Measurements from ENCODE around the gene TXNRD1.

DNA sequence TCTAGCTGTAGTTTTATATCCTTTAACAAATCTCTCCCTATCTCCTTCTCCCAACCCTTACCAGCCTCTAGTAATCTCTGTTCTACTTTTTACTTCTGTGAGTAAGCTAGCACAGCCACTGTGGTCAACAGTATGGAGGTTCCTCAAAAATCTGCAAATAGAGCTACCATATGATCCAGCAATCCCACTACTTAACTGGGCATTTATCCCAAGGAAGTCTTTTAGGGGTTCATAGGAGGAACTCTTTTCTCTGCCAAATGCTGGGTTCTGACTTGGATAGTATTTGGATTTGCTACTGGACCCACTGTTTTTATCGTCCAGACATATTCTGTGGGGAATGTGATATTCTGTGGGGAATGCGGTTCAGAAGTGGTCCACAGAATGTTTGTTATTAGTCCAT is 129.1 kb downstream of the TXNRD1 start:
- TF ChIP-seq, protein P1, sequence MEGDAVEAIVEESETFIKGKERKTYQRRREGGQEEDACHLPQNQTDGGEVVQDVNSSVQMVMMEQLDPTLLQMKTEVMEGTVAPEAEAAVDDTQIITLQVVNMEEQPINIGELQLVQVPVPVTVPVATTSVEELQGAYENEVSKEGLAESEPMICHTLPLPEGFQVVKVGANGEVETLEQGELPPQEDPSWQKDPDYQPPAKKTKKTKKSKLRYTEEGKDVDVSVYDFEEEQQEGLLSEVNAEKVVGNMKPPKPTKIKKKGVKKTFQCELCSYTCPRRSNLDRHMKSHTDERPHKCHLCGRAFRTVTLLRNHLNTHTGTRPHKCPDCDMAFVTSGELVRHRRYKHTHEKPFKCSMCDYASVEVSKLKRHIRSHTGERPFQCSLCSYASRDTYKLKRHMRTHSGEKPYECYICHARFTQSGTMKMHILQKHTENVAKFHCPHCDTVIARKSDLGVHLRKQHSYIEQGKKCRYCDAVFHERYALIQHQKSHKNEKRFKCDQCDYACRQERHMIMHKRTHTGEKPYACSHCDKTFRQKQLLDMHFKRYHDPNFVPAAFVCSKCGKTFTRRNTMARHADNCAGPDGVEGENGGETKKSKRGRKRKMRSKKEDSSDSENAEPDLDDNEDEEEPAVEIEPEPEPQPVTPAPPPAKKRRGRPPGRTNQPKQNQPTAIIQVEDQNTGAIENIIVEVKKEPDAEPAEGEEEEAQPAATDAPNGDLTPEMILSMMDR (IDR thresholded peaks at IDR 0.05), result no peak
- no peak for TF ChIP-seq EP300 (IDR thresholded peaks at IDR 0.05)
- no peak for TF ChIP-seq POLR2A (IDR thresholded peaks at IDR 0.05; ENCODE audit: low read depth)
- TF ChIP-seq POLR2AphosphoS5 (IDR thresholded peaks at IDR 0.05), result no peak

All from esophagus muscularis mucosa (tissue), 4 donors.